ENCODE results near the gene EIF4A3. TPM values are rescaled to one million over a fixed set of nuclear protein-coding genes. Genes with fewer than 3 reads are reported as not detected.

The EIF4A3 gene
- polyA plus RNA-seq, 1 of the 3 experiments (the other 2 are of a cell fraction): 335 TPM

DNA sequence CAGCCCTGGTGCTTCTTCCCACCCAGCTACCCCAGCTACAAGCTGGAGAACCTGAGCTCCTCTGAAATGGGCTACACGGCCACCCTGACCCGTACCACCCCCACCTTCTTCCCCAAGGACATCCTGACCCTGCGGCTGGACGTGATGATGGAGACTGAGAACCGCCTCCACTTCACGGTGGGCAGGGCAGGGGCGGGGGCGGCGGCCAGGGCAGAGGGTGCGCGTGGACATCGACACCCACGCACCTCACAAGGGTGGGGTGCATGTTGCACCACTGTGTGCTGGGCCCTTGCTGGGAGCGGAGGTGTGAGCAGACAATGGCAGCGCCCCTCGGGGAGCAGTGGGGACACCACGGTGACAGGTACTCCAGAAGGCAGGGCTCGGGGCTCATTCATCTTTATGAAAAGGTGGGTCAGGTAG, 42.0 kb downstream of the EIF4A3 start (continued):
- TF ChIP-seq, protein P1, sequence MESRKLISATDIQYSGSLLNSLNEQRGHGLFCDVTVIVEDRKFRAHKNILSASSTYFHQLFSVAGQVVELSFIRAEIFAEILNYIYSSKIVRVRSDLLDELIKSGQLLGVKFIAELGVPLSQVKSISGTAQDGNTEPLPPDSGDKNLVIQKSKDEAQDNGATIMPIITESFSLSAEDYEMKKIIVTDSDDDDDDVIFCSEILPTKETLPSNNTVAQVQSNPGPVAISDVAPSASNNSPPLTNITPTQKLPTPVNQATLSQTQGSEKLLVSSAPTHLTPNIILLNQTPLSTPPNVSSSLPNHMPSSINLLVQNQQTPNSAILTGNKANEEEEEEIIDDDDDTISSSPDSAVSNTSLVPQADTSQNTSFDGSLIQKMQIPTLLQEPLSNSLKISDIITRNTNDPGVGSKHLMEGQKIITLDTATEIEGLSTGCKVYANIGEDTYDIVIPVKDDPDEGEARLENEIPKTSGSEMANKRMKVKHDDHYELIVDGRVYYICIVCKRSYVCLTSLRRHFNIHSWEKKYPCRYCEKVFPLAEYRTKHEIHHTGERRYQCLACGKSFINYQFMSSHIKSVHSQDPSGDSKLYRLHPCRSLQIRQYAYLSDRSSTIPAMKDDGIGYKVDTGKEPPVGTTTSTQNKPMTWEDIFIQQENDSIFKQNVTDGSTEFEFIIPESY (IDR thresholded peaks at IDR 0.05; ENCODE audit: borderline replicate concordance, low read depth): no peak
- TF ChIP-seq, protein P2, sequence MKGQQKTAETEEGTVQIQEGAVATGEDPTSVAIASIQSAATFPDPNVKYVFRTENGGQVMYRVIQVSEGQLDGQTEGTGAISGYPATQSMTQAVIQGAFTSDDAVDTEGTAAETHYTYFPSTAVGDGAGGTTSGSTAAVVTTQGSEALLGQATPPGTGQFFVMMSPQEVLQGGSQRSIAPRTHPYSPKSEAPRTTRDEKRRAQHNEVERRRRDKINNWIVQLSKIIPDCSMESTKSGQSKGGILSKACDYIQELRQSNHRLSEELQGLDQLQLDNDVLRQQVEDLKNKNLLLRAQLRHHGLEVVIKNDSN (IDR thresholded peaks at IDR 0.05; ENCODE audit: borderline replicate concordance, low read depth): no peak
- TF ChIP-seq SIN3A (IDR thresholded peaks at IDR 0.05; ENCODE audit: borderline replicate concordance, low read depth, low read length) (no peak), ELF1 (IDR thresholded peaks at IDR 0.05) (no peak), RXRA (IDR thresholded peaks at IDR 0.05; ENCODE audit: borderline replicate concordance, low read depth) (no peak)
- TF ChIP-seq, protein P3, sequence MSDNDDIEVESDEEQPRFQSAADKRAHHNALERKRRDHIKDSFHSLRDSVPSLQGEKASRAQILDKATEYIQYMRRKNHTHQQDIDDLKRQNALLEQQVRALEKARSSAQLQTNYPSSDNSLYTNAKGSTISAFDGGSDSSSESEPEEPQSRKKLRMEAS (IDR thresholded peaks at IDR 0.05; ENCODE audit: low read depth): no peak
- TF ChIP-seq, protein P4, sequence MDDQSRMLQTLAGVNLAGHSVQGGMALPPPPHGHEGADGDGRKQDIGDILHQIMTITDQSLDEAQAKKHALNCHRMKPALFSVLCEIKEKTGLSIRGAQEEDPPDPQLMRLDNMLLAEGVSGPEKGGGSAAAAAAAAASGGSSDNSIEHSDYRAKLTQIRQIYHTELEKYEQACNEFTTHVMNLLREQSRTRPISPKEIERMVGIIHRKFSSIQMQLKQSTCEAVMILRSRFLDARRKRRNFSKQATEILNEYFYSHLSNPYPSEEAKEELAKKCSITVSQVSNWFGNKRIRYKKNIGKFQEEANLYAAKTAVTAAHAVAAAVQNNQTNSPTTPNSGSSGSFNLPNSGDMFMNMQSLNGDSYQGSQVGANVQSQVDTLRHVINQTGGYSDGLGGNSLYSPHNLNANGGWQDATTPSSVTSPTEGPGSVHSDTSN (IDR thresholded peaks at IDR 0.05): no peak

DNA sequence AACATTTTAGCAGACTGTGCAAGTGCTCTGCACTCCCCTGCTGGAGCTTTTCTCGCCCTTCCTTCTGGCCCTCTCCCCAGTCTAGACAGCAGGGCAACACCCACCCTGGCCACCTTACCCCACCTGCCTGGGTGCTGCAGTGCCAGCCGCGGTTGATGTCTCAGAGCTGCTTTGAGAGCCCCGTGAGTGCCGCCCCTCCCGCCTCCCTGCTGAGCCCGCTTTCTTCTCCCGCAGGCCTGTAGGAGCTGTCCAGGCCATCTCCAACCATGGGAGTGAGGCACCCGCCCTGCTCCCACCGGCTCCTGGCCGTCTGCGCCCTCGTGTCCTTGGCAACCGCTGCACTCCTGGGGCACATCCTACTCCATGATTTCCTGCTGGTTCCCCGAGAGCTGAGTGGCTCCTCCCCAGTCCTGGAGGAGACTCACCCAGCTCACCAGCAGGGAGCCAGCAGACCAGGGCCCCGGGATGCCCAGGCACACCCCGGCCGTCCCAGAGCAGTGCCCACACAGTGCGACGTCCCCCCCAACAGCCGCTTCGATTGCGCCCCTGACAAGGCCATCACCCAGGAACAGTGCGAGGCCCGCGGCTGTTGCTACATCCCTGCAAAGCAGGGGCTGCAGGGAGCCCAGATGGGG, 42.5 kb downstream of the EIF4A3 start:
- no peak overlapping the region for H3K27ac ChIP-seq (ENCODE audit: low read depth in 2 of 2, low read length in 1 of 2)

More for the DNA sequence above, 42.5 kb downstream of the EIF4A3 start:
- no peaks in the 10 kb centered on the region for H3K9me2 ChIP-seq
- H3F3A ChIP-seq (replicated peaks; ENCODE audit: insufficient read depth): no peaks in the 10 kb centered on the region
- H3K4me1 ChIP-seq (ENCODE audit: control insufficient read depth in 1 of 2, insufficient read depth in 2 of 2, low read depth in 1 of 2, low read length in 1 of 2): peaks cover 6 to 23% of the 10 kb centered on the region in 2 experiments; a peak in 3 of 4 replicates
- TF ChIP-seq, protein P5, sequence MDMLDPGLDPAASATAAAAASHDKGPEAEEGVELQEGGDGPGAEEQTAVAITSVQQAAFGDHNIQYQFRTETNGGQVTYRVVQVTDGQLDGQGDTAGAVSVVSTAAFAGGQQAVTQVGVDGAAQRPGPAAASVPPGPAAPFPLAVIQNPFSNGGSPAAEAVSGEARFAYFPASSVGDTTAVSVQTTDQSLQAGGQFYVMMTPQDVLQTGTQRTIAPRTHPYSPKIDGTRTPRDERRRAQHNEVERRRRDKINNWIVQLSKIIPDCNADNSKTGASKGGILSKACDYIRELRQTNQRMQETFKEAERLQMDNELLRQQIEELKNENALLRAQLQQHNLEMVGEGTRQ (IDR thresholded peaks at IDR 0.05; ENCODE audit: borderline replicate concordance, low read depth, low read length): no peak
- TF ChIP-seq, protein P3 (IDR thresholded peaks at IDR 0.05; ENCODE audit: low read depth): no peak
- TF ChIP-seq FOSL2 (IDR thresholded peaks at IDR 0.05; ENCODE audit: borderline replicate concordance, low read depth) (no peak), GABPA (IDR thresholded peaks at IDR 0.05; ENCODE audit: low read depth) (no peak), GATA2 (CRISPR knock-in tag; IDR thresholded peaks at IDR 0.05) (no peak), SMC3 (IDR thresholded peaks at IDR 0.05; ENCODE audit: low read depth, low read length) (no peak), TAF1 (IDR thresholded peaks at IDR 0.05; ENCODE audit: borderline replicate concordance, low read depth, low read length) (no peak), RFX5 (IDR thresholded peaks at IDR 0.05; ENCODE audit: low read length) (no peak), EP300 (IDR thresholded peaks at IDR 0.05; ENCODE audit: borderline replicate concordance in 1 of 2, low read depth in 1 of 2, low read length in 1 of 2) (no peak), TCF12 (IDR thresholded peaks at IDR 0.05) (no peak), EZH2phosphoT487 (IDR thresholded peaks at IDR 0.05; ENCODE audit: borderline replicate concordance, low read depth) (no peak), RXRA (IDR thresholded peaks at IDR 0.05; ENCODE audit: borderline replicate concordance, low read depth) (no peak)
- TF ChIP-seq, protein P4 (IDR thresholded peaks at IDR 0.05): no peak
- TF ChIP-seq, protein P6, sequence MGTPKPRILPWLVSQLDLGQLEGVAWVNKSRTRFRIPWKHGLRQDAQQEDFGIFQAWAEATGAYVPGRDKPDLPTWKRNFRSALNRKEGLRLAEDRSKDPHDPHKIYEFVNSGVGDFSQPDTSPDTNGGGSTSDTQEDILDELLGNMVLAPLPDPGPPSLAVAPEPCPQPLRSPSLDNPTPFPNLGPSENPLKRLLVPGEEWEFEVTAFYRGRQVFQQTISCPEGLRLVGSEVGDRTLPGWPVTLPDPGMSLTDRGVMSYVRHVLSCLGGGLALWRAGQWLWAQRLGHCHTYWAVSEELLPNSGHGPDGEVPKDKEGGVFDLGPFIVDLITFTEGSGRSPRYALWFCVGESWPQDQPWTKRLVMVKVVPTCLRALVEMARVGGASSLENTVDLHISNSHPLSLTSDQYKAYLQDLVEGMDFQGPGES (IDR thresholded peaks at IDR 0.05; ENCODE audit: low read depth, low read length): no peak
- no peaks in the 10 kb centered on the region for H4K20me1 ChIP-seq (ENCODE audit: insufficient read depth)
- ChIA-PET CTCF (interaction anchor here (0.7 to 1.5 kb wide), 6 partner anchors 12 to 877 kb away, joined by 3 to 9 read pairs (median 4); partner anchors contain the start of gene EIF4A3), POLR2A (interaction anchor here (0.8 to 1.0 kb wide), 2 partner anchors 8 to 114 kb away, joined by 4 read pairs; no protein-coding TSS in a partner anchor)
- peaks cover 0 to 12% of the 10 kb centered on the region in 2 experiments for H3K36me3 ChIP-seq (replicated peaks in 1 of 2; ENCODE audit: control insufficient read depth in 1 of 2, insufficient read depth in 2 of 2, low read length in 1 of 2)
- H3K4me2 ChIP-seq: peak overlapping the region; percentile 19; the same call in 1 of the 2 replicates
- H3K9ac ChIP-seq: no peak overlapping the region
- H2AFZ ChIP-seq (ENCODE audit: low read depth): no peak overlapping the region
- WGBS (ENCODE audit: low lambda C conversion rate): 67% methylated on average over 21 of the region's 26 CpGs
- no peak overlapping the region for H3K4me3 ChIP-seq (ENCODE audit: low read depth in 2 of 2, low read length in 1 of 2)
- no peaks in the 10 kb centered on the region for H3K9me3 ChIP-seq
- H3K27me3 ChIP-seq (ENCODE audit: insufficient read depth): no peaks in the 10 kb centered on the region
- peaks cover 8% of the 10 kb centered on the region for H3K79me2 ChIP-seq (ENCODE audit: insufficient read depth)
- peak; percentile 83 for DNase-seq
